Body of pancreas (tissue), 4 donors: Measurements from ENCODE around the gene SPOCD1. TPM values are rescaled to one million over a fixed set of nuclear protein-coding genes. Genes with fewer than 3 reads are reported as not detected.

Experiments
- ATAC-seq: fragments of 150-250 bp; one replicate; pipeline ENCODE4 v1.9.1; 2016
- DNase-seq, 4 donors: peaks; one replicate each; pipeline ENCODE4 v3.0.0-alpha.2; 2019
- H3K27ac ChIP-seq, 4 donors: fragments of 200-600 bp; sonication (generic); 1 replicate in 3 of 4; 2 replicates in 1 of 4; pipeline versions ENCODE4 v1.5.1 to v1.6.1; 2016 to 2019; ENCODE audit warnings: mild to moderate bottlenecking in 1 of 4, mixed read lengths in 1 of 4, moderate library complexity in 1 of 4
- H3K27me3 ChIP-seq, 2 donors: fragments of 200-600 bp; sonication (generic); one replicate each; pipeline ENCODE4 v1.6.0; 2016; ENCODE audit warnings: mild to moderate bottlenecking in 1 of 2
- H3K36me3 ChIP-seq, 2 donors: fragments of 200-600 bp; sonication (generic); replicated peaks in 1 of 2; 2 replicates each; pipeline ENCODE4 v1.5.1; 2016; ENCODE audit warnings: low read depth in 2 of 2; ENCODE audit not compliant: insufficient read depth in 1 of 2
- H3K4me1 ChIP-seq: fragments of 200-600 bp; sonication (generic); one replicate; pipeline ENCODE4 v1.6.0; 2016
- H3K4me3 ChIP-seq, 2 donors: fragments of 200-600 bp; sonication (generic); 1 replicate in 1 of 2; 2 replicates in 1 of 2; pipeline ENCODE4 v1.5.1; 2016 to 2019
- H3K9me3 ChIP-seq, 3 donors: fragments of 200-600 bp; sonication (generic); 1 replicate in 2 of 3; 2 replicates in 1 of 3; pipeline ENCODE4 v1.5.1; 2016
- POLR2A ChIP-seq, 3 donors: fragments of 450-650 bp; IDR thresholded peaks; one replicate each; pipeline ENCODE4 v1.6.1; 2016; ENCODE audit warnings: antibody characterized with exemption in 3 of 3, mild to moderate bottlenecking in 2 of 3
- WGBS, 2 donors: methylation state at CpG; one replicate each; pipeline ENCODE4 v1.1.5; 2017; 5-methylcytosine and 5-hydroxymethylcytosine counted together
- intact Hi-C: fragments of 100-400 bp; cut with DNase I; formaldehyde crosslinking; loops from one replicate; pipeline ENCODE4 v1.15.1; 2023
- total RNA-seq, 2 donors: library from RNA; depleted of rRNA; stranded (reverse); fragments of >200 nt; gene quantifications; one replicate each; pipeline ENCODE4 v1.1.0, GENCODE V29; 2016
- TF ChIP-seq, protein P1 (sequence below), 7 experiments: fragments of 450-650 bp in 4 of 7; fragments of 200-600 bp in 3 of 7; sonication (generic) in 3 of 7; IDR thresholded peaks; one replicate each; pipeline ENCODE4 v1.5.1; 2016 to 2019; ENCODE audit warnings: antibody characterized with exemption in 7 of 7

SPOCD1 gene
- total RNA-seq, 2 donors from 2014 or later, result 0.26 TPM; not detected in 1

DNA sequence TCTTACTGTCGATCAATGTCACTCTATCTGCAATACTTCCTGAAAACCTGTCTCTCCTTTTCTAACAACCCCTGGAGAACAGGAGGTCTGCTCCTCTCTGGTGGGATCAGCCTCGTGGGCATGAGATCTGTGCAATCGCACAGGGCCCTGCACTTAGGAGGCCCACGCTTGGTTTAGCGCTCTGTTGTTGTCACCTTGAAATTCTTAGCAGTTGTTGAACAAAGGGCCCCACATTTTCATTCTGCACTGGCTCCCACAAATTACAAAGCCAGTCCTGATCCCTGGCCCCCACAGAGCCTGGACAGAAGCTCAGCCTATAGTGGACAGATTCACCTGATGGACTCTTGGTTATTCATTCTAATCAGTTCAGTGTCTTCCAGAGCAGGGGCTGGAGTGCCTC lies 18.6 kb downstream of the SPOCD1 start:
- Histone ChIP-seq H3K4me1 (no peaks in the 10 kb centered on the region), H3K36me3 (no peaks in the 10 kb centered on the region), H3K27ac (no peak overlapping the region), H3K9me3 (no peaks in the 10 kb centered on the region), H3K4me3 (no peak overlapping the region), H3K27me3 (no peaks in the 10 kb centered on the region)
- intact Hi-C loops, result no loop called here
- DNase-seq (no peak), ATAC-seq (no peak)
- TF ChIP-seq, protein P1, sequence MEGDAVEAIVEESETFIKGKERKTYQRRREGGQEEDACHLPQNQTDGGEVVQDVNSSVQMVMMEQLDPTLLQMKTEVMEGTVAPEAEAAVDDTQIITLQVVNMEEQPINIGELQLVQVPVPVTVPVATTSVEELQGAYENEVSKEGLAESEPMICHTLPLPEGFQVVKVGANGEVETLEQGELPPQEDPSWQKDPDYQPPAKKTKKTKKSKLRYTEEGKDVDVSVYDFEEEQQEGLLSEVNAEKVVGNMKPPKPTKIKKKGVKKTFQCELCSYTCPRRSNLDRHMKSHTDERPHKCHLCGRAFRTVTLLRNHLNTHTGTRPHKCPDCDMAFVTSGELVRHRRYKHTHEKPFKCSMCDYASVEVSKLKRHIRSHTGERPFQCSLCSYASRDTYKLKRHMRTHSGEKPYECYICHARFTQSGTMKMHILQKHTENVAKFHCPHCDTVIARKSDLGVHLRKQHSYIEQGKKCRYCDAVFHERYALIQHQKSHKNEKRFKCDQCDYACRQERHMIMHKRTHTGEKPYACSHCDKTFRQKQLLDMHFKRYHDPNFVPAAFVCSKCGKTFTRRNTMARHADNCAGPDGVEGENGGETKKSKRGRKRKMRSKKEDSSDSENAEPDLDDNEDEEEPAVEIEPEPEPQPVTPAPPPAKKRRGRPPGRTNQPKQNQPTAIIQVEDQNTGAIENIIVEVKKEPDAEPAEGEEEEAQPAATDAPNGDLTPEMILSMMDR (IDR thresholded peaks at IDR 0.05), result no peak
- TF ChIP-seq POLR2A (IDR thresholded peaks at IDR 0.05), result no peak
- WGBS, 2 donors, result 83 to 87% methylated on average over 5 of the region's 5 CpGs

DNA sequence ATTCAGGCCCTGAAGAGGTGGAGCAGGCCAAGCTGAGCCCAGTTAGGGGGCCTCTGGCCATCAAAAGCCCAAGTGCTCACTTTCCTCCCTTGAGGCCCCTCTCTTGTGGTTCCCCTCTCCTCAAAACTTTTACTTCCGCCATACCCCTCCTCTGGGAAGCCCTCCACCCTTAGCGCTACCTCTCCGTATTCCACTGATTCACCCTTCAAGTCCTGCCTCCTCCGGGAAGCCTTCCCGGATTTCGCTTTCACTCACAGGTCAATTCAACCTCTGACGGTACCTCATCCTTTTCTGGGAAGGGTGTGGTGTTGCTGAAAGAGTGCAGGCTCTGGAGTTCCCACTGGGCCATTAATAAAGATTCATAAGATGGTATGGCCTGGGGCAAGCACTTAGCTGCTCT lies 19.1 kb downstream of the SPOCD1 start:
- Histone ChIP-seq H3K9me3 (no peaks in the 10 kb centered on the region), H3K36me3 (no peaks in the 10 kb centered on the region), H3K4me1 (no peaks in the 10 kb centered on the region), H3K27me3 (no peaks in the 10 kb centered on the region), H3K4me3 (no peak overlapping the region), H3K27ac (no peak overlapping the region)
- ATAC-seq (no peak), DNase-seq (no peak)
- TF ChIP-seq POLR2A (IDR thresholded peaks at IDR 0.05), result no peak
- TF ChIP-seq, protein P1 (IDR thresholded peaks at IDR 0.05), result no peak
- intact Hi-C loops, result no loop called here
- WGBS, 2 donors, result 77 to 78% methylated on average over 7 of the region's 7 CpGs

GRCh38 chr1:31795801-31796621 lies 19.8 kb downstream of the SPOCD1 start:
- 67 to 75% methylated on average over 12 to 13 of the region's 13 CpGs for WGBS, 2 donors
- Histone ChIP-seq H3K4me3 (no peak overlapping the region), H3K4me1 (no peaks in the 10 kb centered on the region), H3K27me3 (no peaks in the 10 kb centered on the region), H3K27ac (no peak overlapping the region), H3K36me3 (no peaks in the 10 kb centered on the region), H3K9me3 (no peaks in the 10 kb centered on the region)
- TF ChIP-seq POLR2A (IDR thresholded peaks at IDR 0.05), result no peak
- TF ChIP-seq, protein P1 (IDR thresholded peaks at IDR 0.05), result no peak
- ATAC-seq (no peak), DNase-seq (no peak)
- intact Hi-C loops, result no loop called here

GRCh38 chr1:31795096-31795675 lies 20.6 kb downstream of the SPOCD1 start:
- intact Hi-C loops, result no loop called here
- no peak for TF ChIP-seq POLR2A (IDR thresholded peaks at IDR 0.05)
- TF ChIP-seq, protein P1 (IDR thresholded peaks at IDR 0.05), result no peak
- Histone ChIP-seq H3K4me1 (no peaks in the 10 kb centered on the region), H3K4me3 (no peak overlapping the region), H3K27me3 (no peaks in the 10 kb centered on the region), H3K27ac (no peak overlapping the region), H3K9me3 (no peaks in the 10 kb centered on the region), H3K36me3 (no peaks in the 10 kb centered on the region)
- DNase-seq (no peak), ATAC-seq (no peak)
- WGBS, 2 donors, result 57 to 59% methylated on average over 2 of the region's 2 CpGs
